SU-DHL-6 (cell line): ENCODE results near the gene MYOZ3.

Experiments used
- H2AFZ ChIP-seq: fragments of 200-600 bp; sonication (generic); 2 replicates; pipeline ENCODE4 v1.6.1; 2014; ENCODE audit warnings: low read depth, mild to moderate bottlenecking, moderate library complexity, mixed read lengths, antibody characterized with exemption, low read length; ENCODE audit not compliant: severe bottlenecking
- H3F3A ChIP-seq: fragments of 200-600 bp; shearing (Covaris generic); 2 replicates; pipeline ENCODE4 v1.6.0; 2016; ENCODE audit warnings: antibody characterized with exemption, mild to moderate bottlenecking; ENCODE audit not compliant: insufficient read depth
- H3K27ac ChIP-seq: fragments of 200-600 bp; sonication (generic); 2 replicates; pipeline ENCODE4 v1.5.1; 2016; ENCODE audit warnings: low read depth, mild to moderate bottlenecking, low read length, moderate library complexity, mixed read lengths
- H3K27me3 ChIP-seq: fragments of 200-600 bp; sonication (generic), shearing (Covaris generic); 2 replicates; pipeline ENCODE4 v1.6.0; 2014; ENCODE audit warnings: mild to moderate bottlenecking, low read length
- H3K36me3 ChIP-seq: fragments of 200-600 bp; sonication (generic); 2 replicates; pipeline ENCODE4 v1.6.1; 2014; ENCODE audit warnings: mild to moderate bottlenecking, low read length, mixed read lengths
- H3K4me2 ChIP-seq: fragments of 300-600, 200-600 bp; shearing (Covaris generic), sonication (generic); 2 replicates; pipeline ENCODE4 v1.6.0; 2014; ENCODE audit warnings: low read length, low read depth, mild to moderate bottlenecking; ENCODE audit not compliant: poor library complexity, severe bottlenecking
- H3K4me3 ChIP-seq: fragments of 200-600 bp; sonication (generic); 2 replicates; pipeline ENCODE4 v1.5.1; 2014; ENCODE audit warnings: antibody characterized with exemption, low read length, mild to moderate bottlenecking, mixed read lengths; ENCODE audit not compliant: insufficient read depth, poor library complexity, severe bottlenecking
- H3K79me2 ChIP-seq: fragments of 200-600 bp; sonication (generic); 2 replicates; pipeline ENCODE4 v1.6.1; 2014; ENCODE audit warnings: mild to moderate bottlenecking, low read length, moderate library complexity; ENCODE audit not compliant: insufficient read depth
- H3K9ac ChIP-seq: fragments of 200-600 bp; sonication (generic); 2 replicates; pipeline ENCODE4 v1.7.0; 2014; ENCODE audit warnings: mild to moderate bottlenecking, low read length
- H3K9me2 ChIP-seq: fragments of 200-600 bp; sonication (generic); replicated peaks from 2 replicates; pipeline ENCODE4 v1.6.1; 2014; ENCODE audit warnings: low read length; ENCODE audit not compliant: insufficient read depth
- H3K9me3 ChIP-seq: fragments of 200-600 bp; sonication (generic); 2 replicates; pipeline ENCODE4 v1.6.1; 2014; ENCODE audit warnings: low read length, mixed read lengths; ENCODE audit not compliant: insufficient read depth
- H4K20me1 ChIP-seq: fragments of 200-600 bp; sonication (generic); 2 replicates; pipeline ENCODE4 v1.6.1; 2014; ENCODE audit warnings: low read depth, mild to moderate bottlenecking, antibody characterized with exemption, low read length, moderate library complexity, mixed read lengths
- EZH2phosphoT487 ChIP-seq: fragments of 200-600 bp; sonication (generic), shearing (Covaris generic); conservative IDR thresholded peaks from 2 replicates; pipeline ENCODE4 v1.6.1; 2018; ENCODE audit warnings: mild to moderate bottlenecking, antibody characterized with exemption, low read length, moderate library complexity, mixed read lengths
- TF ChIP-seq, protein P1 (sequence below): fragments of 200-600 bp; sonication (generic); IDR thresholded peaks from one replicate; pipeline ENCODE4 v1.5.1; 2017; ENCODE audit warnings: antibody characterized with exemption, mild to moderate bottlenecking, low read length, moderate library complexity; ENCODE audit not compliant: insufficient read depth, poor library complexity, severe bottlenecking

Gene MYOZ3

GRCh38 chr5:150662731-150663516 is 1.9 kb downstream of the MYOZ3 start:
- H3K27me3 ChIP-seq = no peaks in the 10 kb centered on the region
- TF ChIP-seq, protein P1, sequence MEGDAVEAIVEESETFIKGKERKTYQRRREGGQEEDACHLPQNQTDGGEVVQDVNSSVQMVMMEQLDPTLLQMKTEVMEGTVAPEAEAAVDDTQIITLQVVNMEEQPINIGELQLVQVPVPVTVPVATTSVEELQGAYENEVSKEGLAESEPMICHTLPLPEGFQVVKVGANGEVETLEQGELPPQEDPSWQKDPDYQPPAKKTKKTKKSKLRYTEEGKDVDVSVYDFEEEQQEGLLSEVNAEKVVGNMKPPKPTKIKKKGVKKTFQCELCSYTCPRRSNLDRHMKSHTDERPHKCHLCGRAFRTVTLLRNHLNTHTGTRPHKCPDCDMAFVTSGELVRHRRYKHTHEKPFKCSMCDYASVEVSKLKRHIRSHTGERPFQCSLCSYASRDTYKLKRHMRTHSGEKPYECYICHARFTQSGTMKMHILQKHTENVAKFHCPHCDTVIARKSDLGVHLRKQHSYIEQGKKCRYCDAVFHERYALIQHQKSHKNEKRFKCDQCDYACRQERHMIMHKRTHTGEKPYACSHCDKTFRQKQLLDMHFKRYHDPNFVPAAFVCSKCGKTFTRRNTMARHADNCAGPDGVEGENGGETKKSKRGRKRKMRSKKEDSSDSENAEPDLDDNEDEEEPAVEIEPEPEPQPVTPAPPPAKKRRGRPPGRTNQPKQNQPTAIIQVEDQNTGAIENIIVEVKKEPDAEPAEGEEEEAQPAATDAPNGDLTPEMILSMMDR = no peak
- TF ChIP-seq EZH2phosphoT487 = no peak
- H3K4me3 ChIP-seq = no peak overlapping the region
- no peaks in the 10 kb centered on the region for H3K9me3 ChIP-seq
- H3K27ac ChIP-seq = no peak overlapping the region
- H3K4me2 ChIP-seq = no peak overlapping the region
- no peaks in the 10 kb centered on the region for H3K9me2 ChIP-seq
- H4K20me1 ChIP-seq = no peaks in the 10 kb centered on the region
- H2AFZ ChIP-seq = no peak overlapping the region
- H3K79me2 ChIP-seq = no peaks in the 10 kb centered on the region
- no peaks in the 10 kb centered on the region for H3K36me3 ChIP-seq
- H3K9ac ChIP-seq = no peak overlapping the region
- no peaks in the 10 kb centered on the region for H3F3A ChIP-seq

GRCh38 chr5:150663936-150664335 is 2.9 kb downstream of the MYOZ3 start:
- H3K36me3 ChIP-seq = no peaks in the 10 kb centered on the region
- no peaks in the 10 kb centered on the region for H3F3A ChIP-seq
- no peak overlapping the region for H3K27ac ChIP-seq
- H4K20me1 ChIP-seq = no peaks in the 10 kb centered on the region
- no peaks in the 10 kb centered on the region for H3K9me2 ChIP-seq
- H3K9ac ChIP-seq = no peak overlapping the region
- TF ChIP-seq, protein P1 = no peak
- TF ChIP-seq EZH2phosphoT487 = no peak
- no peaks in the 10 kb centered on the region for H3K79me2 ChIP-seq
- no peaks in the 10 kb centered on the region for H3K9me3 ChIP-seq
- no peak overlapping the region for H3K4me2 ChIP-seq
- H2AFZ ChIP-seq = no peak overlapping the region
- H3K4me3 ChIP-seq = no peak overlapping the region
- H3K27me3 ChIP-seq = no peaks in the 10 kb centered on the region

GRCh38 chr5:150665044-150665443 is 4.0 kb downstream of the MYOZ3 start:
- H3K9ac ChIP-seq = no peak overlapping the region
- no peaks in the 10 kb centered on the region for H3K27me3 ChIP-seq
- H3K4me2 ChIP-seq = no peak overlapping the region
- no peak for TF ChIP-seq EZH2phosphoT487
- TF ChIP-seq, protein P1 = no peak
- H3F3A ChIP-seq = no peaks in the 10 kb centered on the region
- no peaks in the 10 kb centered on the region for H4K20me1 ChIP-seq
- H2AFZ ChIP-seq = no peak overlapping the region
- no peaks in the 10 kb centered on the region for H3K9me2 ChIP-seq
- H3K79me2 ChIP-seq = no peaks in the 10 kb centered on the region
- no peaks in the 10 kb centered on the region for H3K9me3 ChIP-seq
- H3K27ac ChIP-seq = no peak overlapping the region
- H3K4me3 ChIP-seq = no peak overlapping the region
- H3K36me3 ChIP-seq = no peaks in the 10 kb centered on the region
